HL-60 (cell line): ENCODE results near the gene RUBCNL.
"Not testable (repeated sequence)": the region's sequence is repeated elsewhere in the genome, so short reads cannot be mapped to it uniquely, and the experiment has no call there.

Source experiments
- DNase-seq, 2 experiments: peaks; one replicate each; pipeline ENCODE4 v3.0.0-alpha.2; 2010 to 2020; ENCODE audit warnings: low read depth in 1 of 2, low spot score in 1 of 2
- H3K27ac ChIP-seq: fragments of 250-450 bp; sonication (Bioruptor Pico); replicated peaks from 2 replicates; pipeline ENCODE4 v1.5.1; 2020; ENCODE audit warnings: mild to moderate bottlenecking, moderate library complexity
- H3K27me3 ChIP-seq: fragments of 250-450 bp; sonication (Bioruptor Pico); 2 replicates; pipeline ENCODE4 v1.5.1; 2021; ENCODE audit warnings: mild to moderate bottlenecking, moderate library complexity; ENCODE audit not compliant: insufficient read depth, poor library complexity, severe bottlenecking
- H3K4me3 ChIP-seq: replicated peaks from 2 replicates; pipeline ENCODE4 v1.5.1; 2011; ENCODE audit warnings: mild to moderate bottlenecking, control low read depth, low read length; ENCODE audit not compliant: insufficient read depth
- GABPA ChIP-seq: IDR thresholded peaks from 2 replicates; pipeline ENCODE4 v1.6.1; 2012; ENCODE audit warnings: low read depth
- POLR2AphosphoS5 ChIP-seq: IDR thresholded peaks from 2 replicates; pipeline ENCODE4 v1.6.1; 2012; ENCODE audit warnings: low read depth
- SPI1 ChIP-seq: IDR thresholded peaks from 2 replicates; pipeline ENCODE4 v1.6.1; 2012; ENCODE audit warnings: low read depth, mild to moderate bottlenecking, borderline replicate concordance
- TF ChIP-seq, protein P1 (sequence below): IDR thresholded peaks from one replicate; pipeline ENCODE4 v1.5.1; 2011; ENCODE audit warnings: low read length, control low read depth, inconsistent platforms; ENCODE audit not compliant: insufficient read depth
- TF ChIP-seq, protein P2 (sequence below): IDR thresholded peaks from 2 replicates; pipeline ENCODE4 v1.6.1; 2012; ENCODE audit warnings: low read depth; ENCODE audit not compliant: insufficient replicate concordance

Gene RUBCNL

DNA sequence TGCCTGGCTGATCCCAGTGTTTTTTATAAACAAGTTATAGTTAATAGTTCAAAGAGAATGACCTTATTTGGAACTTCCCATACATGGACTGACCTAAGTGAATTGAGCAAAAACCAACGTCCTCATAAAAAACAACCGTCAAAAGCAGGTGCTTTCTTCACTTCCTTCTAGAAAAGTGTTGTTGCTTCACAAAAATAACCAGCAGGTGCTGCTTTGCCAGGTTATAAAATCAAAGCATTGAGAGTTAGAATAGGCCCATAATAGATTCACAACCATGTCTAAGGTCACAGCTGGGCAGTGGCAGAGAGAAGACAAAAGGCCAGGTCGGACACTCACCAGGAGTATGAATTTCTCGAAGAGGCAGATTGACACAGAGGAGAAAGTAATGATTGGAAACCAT lies 9.5 kb downstream of the RUBCNL start:
- Histone ChIP-seq H3K4me3 (no peak overlapping the region), H3K27me3 (no peaks in the 10 kb centered on the region), H3K27ac (peak overlapping the region; percentile 87)
- TF ChIP-seq, protein P1, sequence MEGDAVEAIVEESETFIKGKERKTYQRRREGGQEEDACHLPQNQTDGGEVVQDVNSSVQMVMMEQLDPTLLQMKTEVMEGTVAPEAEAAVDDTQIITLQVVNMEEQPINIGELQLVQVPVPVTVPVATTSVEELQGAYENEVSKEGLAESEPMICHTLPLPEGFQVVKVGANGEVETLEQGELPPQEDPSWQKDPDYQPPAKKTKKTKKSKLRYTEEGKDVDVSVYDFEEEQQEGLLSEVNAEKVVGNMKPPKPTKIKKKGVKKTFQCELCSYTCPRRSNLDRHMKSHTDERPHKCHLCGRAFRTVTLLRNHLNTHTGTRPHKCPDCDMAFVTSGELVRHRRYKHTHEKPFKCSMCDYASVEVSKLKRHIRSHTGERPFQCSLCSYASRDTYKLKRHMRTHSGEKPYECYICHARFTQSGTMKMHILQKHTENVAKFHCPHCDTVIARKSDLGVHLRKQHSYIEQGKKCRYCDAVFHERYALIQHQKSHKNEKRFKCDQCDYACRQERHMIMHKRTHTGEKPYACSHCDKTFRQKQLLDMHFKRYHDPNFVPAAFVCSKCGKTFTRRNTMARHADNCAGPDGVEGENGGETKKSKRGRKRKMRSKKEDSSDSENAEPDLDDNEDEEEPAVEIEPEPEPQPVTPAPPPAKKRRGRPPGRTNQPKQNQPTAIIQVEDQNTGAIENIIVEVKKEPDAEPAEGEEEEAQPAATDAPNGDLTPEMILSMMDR, result no peak
- TF ChIP-seq GABPA (no peak), SPI1 (peak; percentile 70), POLR2AphosphoS5 (peak; percentile 25; the same call in 1 of the 2 replicates)
- TF ChIP-seq, protein P2, sequence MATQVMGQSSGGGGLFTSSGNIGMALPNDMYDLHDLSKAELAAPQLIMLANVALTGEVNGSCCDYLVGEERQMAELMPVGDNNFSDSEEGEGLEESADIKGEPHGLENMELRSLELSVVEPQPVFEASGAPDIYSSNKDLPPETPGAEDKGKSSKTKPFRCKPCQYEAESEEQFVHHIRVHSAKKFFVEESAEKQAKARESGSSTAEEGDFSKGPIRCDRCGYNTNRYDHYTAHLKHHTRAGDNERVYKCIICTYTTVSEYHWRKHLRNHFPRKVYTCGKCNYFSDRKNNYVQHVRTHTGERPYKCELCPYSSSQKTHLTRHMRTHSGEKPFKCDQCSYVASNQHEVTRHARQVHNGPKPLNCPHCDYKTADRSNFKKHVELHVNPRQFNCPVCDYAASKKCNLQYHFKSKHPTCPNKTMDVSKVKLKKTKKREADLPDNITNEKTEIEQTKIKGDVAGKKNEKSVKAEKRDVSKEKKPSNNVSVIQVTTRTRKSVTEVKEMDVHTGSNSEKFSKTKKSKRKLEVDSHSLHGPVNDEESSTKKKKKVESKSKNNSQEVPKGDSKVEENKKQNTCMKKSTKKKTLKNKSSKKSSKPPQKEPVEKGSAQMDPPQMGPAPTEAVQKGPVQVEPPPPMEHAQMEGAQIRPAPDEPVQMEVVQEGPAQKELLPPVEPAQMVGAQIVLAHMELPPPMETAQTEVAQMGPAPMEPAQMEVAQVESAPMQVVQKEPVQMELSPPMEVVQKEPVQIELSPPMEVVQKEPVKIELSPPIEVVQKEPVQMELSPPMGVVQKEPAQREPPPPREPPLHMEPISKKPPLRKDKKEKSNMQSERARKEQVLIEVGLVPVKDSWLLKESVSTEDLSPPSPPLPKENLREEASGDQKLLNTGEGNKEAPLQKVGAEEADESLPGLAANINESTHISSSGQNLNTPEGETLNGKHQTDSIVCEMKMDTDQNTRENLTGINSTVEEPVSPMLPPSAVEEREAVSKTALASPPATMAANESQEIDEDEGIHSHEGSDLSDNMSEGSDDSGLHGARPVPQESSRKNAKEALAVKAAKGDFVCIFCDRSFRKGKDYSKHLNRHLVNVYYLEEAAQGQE, result no peak
- peak; percentile 70 to 72 for DNase-seq

DNA sequence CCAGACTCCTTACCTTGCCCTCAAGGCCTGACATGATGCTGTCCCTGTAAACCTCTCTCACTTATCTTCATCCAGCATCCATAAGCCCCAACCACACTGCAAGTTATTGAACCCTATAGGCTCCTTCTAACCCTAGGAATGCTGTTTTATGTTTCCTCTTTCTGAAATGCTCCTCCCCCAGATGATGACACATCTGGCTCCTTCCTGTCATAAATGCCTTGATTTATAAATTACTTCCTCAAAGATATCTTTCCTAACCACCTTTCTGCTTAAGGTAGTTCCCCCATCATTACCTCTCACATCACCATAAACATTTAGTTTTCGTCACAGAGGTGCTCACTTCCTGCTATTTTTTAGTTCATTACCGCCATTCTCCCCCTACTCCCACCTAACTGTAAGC lies 12.3 kb downstream of the RUBCNL start:
- Histone ChIP-seq H3K27ac (peak overlapping the region; percentile 33), H3K27me3 (no peaks in the 10 kb centered on the region), H3K4me3 (no peak overlapping the region)
- DNase-seq, result peak; percentile 72 to 84
- TF ChIP-seq, protein P1, result no peak
- TF ChIP-seq, protein P2, result no peak
- peak; percentile 36; the same call in 1 of the 2 replicates for TF ChIP-seq SPI1
- TF ChIP-seq POLR2AphosphoS5, result 0 out of 2 replicates have a peak, but pooled peaks have one; percentile 25
- no peak for TF ChIP-seq GABPA

DNA sequence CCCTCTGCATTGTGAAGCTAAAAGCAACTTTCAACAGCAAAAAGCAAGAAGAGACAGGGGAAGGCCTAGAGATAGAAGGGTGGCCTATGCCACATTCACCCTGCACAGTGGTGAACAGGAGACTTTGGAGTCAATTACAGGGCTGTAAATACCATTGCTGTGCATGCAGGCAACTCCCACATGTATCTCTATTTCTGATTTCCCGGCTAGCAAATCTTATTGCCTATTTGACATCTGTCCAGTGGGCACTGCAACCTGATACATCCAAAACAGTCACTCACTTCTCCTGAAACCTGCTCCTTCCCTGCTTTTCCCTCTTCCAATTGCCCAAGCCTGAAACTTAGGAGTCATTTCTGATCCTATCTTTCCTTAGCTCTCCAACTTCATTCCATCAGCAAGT lies 13.4 kb downstream of the RUBCNL start:
- H3K27ac ChIP-seq, result no peak overlapping the region
- DNase-seq, result no peak
- TF ChIP-seq GABPA, result no peak
- TF ChIP-seq, protein P1, result no peak
- TF ChIP-seq POLR2AphosphoS5, result no peak
- TF ChIP-seq SPI1, result no peak
- TF ChIP-seq, protein P2, result no peak
- H3K4me3 ChIP-seq, result no peak overlapping the region
- H3K27me3 ChIP-seq, result no peaks in the 10 kb centered on the region

DNA sequence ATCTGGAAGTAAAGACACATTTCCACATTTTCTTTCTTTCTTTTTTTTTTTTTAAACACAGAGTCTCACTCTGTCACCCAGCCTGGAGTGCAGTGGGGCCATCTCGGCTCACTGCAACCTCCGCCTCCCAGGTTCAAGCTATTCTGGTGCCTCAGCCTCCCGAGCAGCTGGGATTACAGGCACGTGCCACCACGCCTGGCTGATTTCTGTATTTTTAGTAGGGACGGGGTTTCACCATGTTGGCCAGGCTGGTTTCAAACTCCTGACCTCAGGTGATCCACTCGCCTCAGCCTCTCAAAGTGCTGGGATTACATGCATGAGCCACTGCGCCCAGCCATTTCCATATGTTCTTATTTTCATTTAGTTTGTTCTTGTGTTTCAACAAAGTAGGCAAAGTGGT lies 14.1 kb downstream of the RUBCNL start:
- not testable (repeated sequence) for DNase-seq, H3K27ac ChIP-seq

More for the DNA sequence above, 14.1 kb downstream of the RUBCNL start:
- not testable (repeated sequence) for H3K27me3 ChIP-seq, H3K4me3 ChIP-seq
